Caco-2 (cell line): ENCODE results near the gene KCND3. TPM values are rescaled to one million over a fixed set of nuclear protein-coding genes. Genes with fewer than 3 reads are reported as not detected.

ENCODE experiments used
- BruUV-seq: library from RNA; stranded (reverse); fragments of 400-500 nt; replicated peaks from 2 replicates; lab custom pipeline; 2021; lab: Mats Ljungman, UMichigan
- CTCF ChIA-PET: fragments of 300-600 bp; sonication (Branson Sonifier 250); formaldehyde crosslinking; loops from one replicate; lab custom pipeline; 2022; ENCODE audit warnings: antibody characterized with exemption; lab: Charles Lee
- POLR2A ChIA-PET: fragments of 300-600 bp; sonication (Branson Sonifier 250); formaldehyde crosslinking; loops from one replicate; lab custom pipeline; 2022; ENCODE audit warnings: antibody characterized with exemption; lab: Charles Lee
- DNase-seq, 2 experiments: peaks; one replicate each; pipeline versions ENCODE4 v3.0.0 to v3.0.0-alpha.2; 2020 to 2022
- H3K27me3 ChIP-seq: replicated peaks from 2 replicates; pipeline ENCODE4 v1.6.0; 2011; ENCODE audit warnings: low read length; ENCODE audit not compliant: control insufficient read depth, insufficient read depth
- H3K36me3 ChIP-seq: 2 replicates; pipeline ENCODE4 v1.5.1; 2011; ENCODE audit warnings: low read length; ENCODE audit not compliant: control insufficient read depth, insufficient read depth
- H3K4me1 ChIP-seq: fragments of 250-450 bp; sonication (Bioruptor Pico); 2 replicates; pipeline ENCODE4 v1.5.1; 2020; ENCODE audit warnings: mild to moderate bottlenecking
- H3K4me3 ChIP-seq: 2 replicates; pipeline ENCODE4 v1.5.1; 2011; ENCODE audit warnings: low read depth, mild to moderate bottlenecking, control low read depth, low read length
- H3K9me3 ChIP-seq: fragments of 250-450 bp; sonication (Bioruptor Pico); 2 replicates; pipeline ENCODE4 v1.5.1; 2020; ENCODE audit warnings: mild to moderate bottlenecking, moderate library complexity
- H3K27ac Mint-ChIP-seq: one replicate; pipeline ENCODE4 v1.8.0; 2022; ENCODE audit warnings: mixed read lengths; ENCODE audit not compliant: unreplicated experiment
- H3K27me3 Mint-ChIP-seq: one replicate; pipeline ENCODE4 v1.8.0; 2022; ENCODE audit warnings: mixed read lengths; ENCODE audit not compliant: insufficient read depth, unreplicated experiment
- H3K36me3 Mint-ChIP-seq: one replicate; pipeline ENCODE4 v1.8.0; 2022; ENCODE audit warnings: mild to moderate bottlenecking, mixed read lengths; ENCODE audit not compliant: insufficient read depth, unreplicated experiment
- H3K4me1 Mint-ChIP-seq: one replicate; pipeline ENCODE4 v1.8.0; 2022; ENCODE audit warnings: low read depth, mixed read lengths; ENCODE audit not compliant: unreplicated experiment
- H3K4me3 Mint-ChIP-seq: one replicate; pipeline ENCODE4 v1.8.0; 2022; ENCODE audit warnings: mild to moderate bottlenecking, moderate library complexity, mixed read lengths; ENCODE audit not compliant: unreplicated experiment
- H3K9me3 Mint-ChIP-seq: one replicate; pipeline ENCODE4 v1.8.0; 2022; ENCODE audit warnings: mixed read lengths; ENCODE audit not compliant: unreplicated experiment
- CTCF ChIP-seq, 2 experiments: fragments of 200-600 bp in 1 of 2; IDR thresholded peaks; 1 replicate in 1 of 2; 2 replicates in 1 of 2; pipeline versions ENCODE4 v1.5.1 to v1.8.0; 2011 to 2022; ENCODE audit warnings: antibody characterized with exemption in 1 of 2, control low read depth in 1 of 2, inconsistent platforms in 1 of 2, low read depth in 1 of 2, low read length in 1 of 2, mild to moderate bottlenecking in 1 of 2, moderate library complexity in 1 of 2; ENCODE audit not compliant: insufficient read depth in 1 of 2, severe bottlenecking in 1 of 2, unreplicated experiment in 1 of 2
- intact Hi-C: fragments of 100-400 bp; cut with micrococcal nuclease; formaldehyde crosslinking; loops from one replicate; pipeline ENCODE4 v1.10.0; 2022; ENCODE audit not compliant: unreplicated experiment
- total RNA-seq: library from RNA; stranded (reverse); gene quantifications from 2 replicates; pipeline ENCODE4 v1.2.3, GENCODE V29; 2022

KCND3 gene
- total RNA-seq, 1 experiment from 2014 or later = 5.1 TPM

GRCh38 chr1:111862599-111862998 is 126.9 kb downstream of the KCND3 start:
- no peaks in the 10 kb centered on the region for H3K9me3 Mint-ChIP-seq
- H3K27me3 ChIP-seq = no peaks in the 10 kb centered on the region
- no peaks in the 10 kb centered on the region for H3K4me1 ChIP-seq
- no peak overlapping the region for H3K4me3 ChIP-seq
- no peaks in the 10 kb centered on the region for H3K36me3 Mint-ChIP-seq
- H3K27ac Mint-ChIP-seq = no peak overlapping the region
- no peaks in the 10 kb centered on the region for H3K9me3 ChIP-seq
- BruUV-seq = no TSS peak
- intact Hi-C loops = no loop called here
- H3K4me3 Mint-ChIP-seq = no peak overlapping the region
- peaks cover 7% of the 10 kb centered on the region for H3K27me3 Mint-ChIP-seq
- ChIA-PET POLR2A (no interaction called here), CTCF (no interaction called here)
- H3K4me1 Mint-ChIP-seq = no peaks in the 10 kb centered on the region
- no peaks in the 10 kb centered on the region for H3K36me3 ChIP-seq
- TF ChIP-seq CTCF (IDR thresholded peaks at IDR 0.05; ENCODE audit: insufficient read depth in 1 of 2, low read depth in 1 of 2, low read length in 1 of 2, severe bottlenecking in 1 of 2, unreplicated experiment in 1 of 2) = no peak
- no peak for DNase-seq

GRCh38 chr1:111861523-111861922 is 127.9 kb downstream of the KCND3 start:
- H3K4me1 Mint-ChIP-seq = no peaks in the 10 kb centered on the region
- POLR2A ChIA-PET = no interaction called here

GRCh38 chr1:111857194-111857651 is 132.2 kb downstream of the KCND3 start:
- H3K9me3 Mint-ChIP-seq = no peaks in the 10 kb centered on the region
- Histone ChIP-seq H3K27me3 (no peaks in the 10 kb centered on the region), H3K9me3 (no peaks in the 10 kb centered on the region), H3K36me3 (no peaks in the 10 kb centered on the region), H3K4me3 (no peak overlapping the region), H3K4me1 (no peaks in the 10 kb centered on the region)
- H3K27ac Mint-ChIP-seq = no peak overlapping the region
- no peaks in the 10 kb centered on the region for H3K4me1 Mint-ChIP-seq
- peaks cover 6% of the 10 kb centered on the region for H3K27me3 Mint-ChIP-seq
- TF ChIP-seq CTCF (IDR thresholded peaks at IDR 0.05; ENCODE audit: insufficient read depth in 1 of 2, low read depth in 1 of 2, low read length in 1 of 2, severe bottlenecking in 1 of 2, unreplicated experiment in 1 of 2) = no peak
- H3K36me3 Mint-ChIP-seq = no peaks in the 10 kb centered on the region
- no peak overlapping the region for H3K4me3 Mint-ChIP-seq
- ChIA-PET POLR2A (no interaction called here), CTCF (no interaction called here)
- no peak for DNase-seq
- intact Hi-C loops = no loop called here
- BruUV-seq = no TSS peak

More at GRCh38 chr1:111861523-111861922, 127.9 kb downstream of the KCND3 start:
- H3K4me1 ChIP-seq = no peaks in the 10 kb centered on the region
- H3K27me3 ChIP-seq = no peaks in the 10 kb centered on the region
- DNase-seq = no peak
- BruUV-seq = no TSS peak
- H3K27me3 Mint-ChIP-seq = peaks cover 7% of the 10 kb centered on the region
- no peaks in the 10 kb centered on the region for H3K36me3 Mint-ChIP-seq
- H3K9me3 ChIP-seq = no peaks in the 10 kb centered on the region
- no peak overlapping the region for H3K4me3 Mint-ChIP-seq
- no peaks in the 10 kb centered on the region for H3K36me3 ChIP-seq
- intact Hi-C loops = no loop called here
- TF ChIP-seq CTCF (IDR thresholded peaks at IDR 0.05; ENCODE audit: insufficient read depth in 1 of 2, low read depth in 1 of 2, low read length in 1 of 2, severe bottlenecking in 1 of 2, unreplicated experiment in 1 of 2) = no peak
- CTCF ChIA-PET = no interaction called here
- H3K27ac Mint-ChIP-seq = no peak overlapping the region
- no peaks in the 10 kb centered on the region for H3K9me3 Mint-ChIP-seq
- H3K4me3 ChIP-seq = no peak overlapping the region
